Measurements from ENCODE around the gene TMEM255B. TPM values are rescaled to one million over a fixed set of nuclear protein-coding genes. Genes with fewer than 3 reads are reported as not detected.

Gene TMEM255B
- total and polyA plus RNA-seq, 4 experiments from 2014 or later, result 0.07 to 1.00 (median 0.90) TPM; not detected in 1

DNA sequence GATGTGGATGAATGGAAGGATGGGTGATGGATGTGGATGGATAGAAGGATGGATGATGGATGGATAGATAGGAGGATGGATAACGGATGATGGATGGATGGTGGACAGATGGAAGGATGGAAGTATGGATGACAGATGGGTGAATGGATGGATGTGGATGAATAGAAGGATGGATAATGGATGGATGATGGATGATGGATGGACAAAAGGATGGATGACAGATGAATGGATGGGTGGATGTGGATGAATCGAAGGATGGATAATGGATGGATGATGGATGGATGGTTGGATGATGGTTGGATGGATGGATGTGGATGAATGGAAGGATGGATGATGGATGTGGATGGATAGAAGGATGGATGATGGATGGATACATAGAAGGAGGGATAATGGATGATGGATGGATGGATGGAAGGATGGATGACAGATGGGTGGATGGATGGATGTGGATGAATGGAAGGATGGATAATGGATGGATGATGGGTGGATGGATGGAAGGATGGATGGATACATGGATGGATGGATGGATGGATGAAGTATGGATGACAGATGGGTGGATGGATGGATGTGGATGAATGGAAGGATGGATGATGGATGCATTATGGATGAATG lies 39.3 kb downstream of the TMEM255B start:
- Mint-ChIP-seq H3K36me3 (no peaks in the 10 kb centered on the region), H3K27me3 (no peaks in the 10 kb centered on the region), H3K9me3 (no peaks in the 10 kb centered on the region), H3K4me1 (no peaks in the 10 kb centered on the region), H3K27ac (no peak overlapping the region), H3K4me3 (no peak overlapping the region)
- intact Hi-C loops (cut with micrococcal nuclease), result no loop called here
- CTCF ChIA-PET (ENCODE audit: partially characterized antibody), result no interaction called here
- DNase-seq, result no peak
- Histone ChIP-seq H3K4me1 (ENCODE audit: insufficient read depth, low read length) (no peaks in the 10 kb centered on the region), H3K4me3 (ENCODE audit: low read length in 2 of 2) (no peak overlapping the region), H3K36me3 (ENCODE audit: insufficient read depth, low read length) (no peaks in the 10 kb centered on the region), H3K9me3 (ENCODE audit: control insufficient read depth in 1 of 2, low read length in 2 of 2) (no peaks in the 10 kb centered on the region), H3K27me3 (ENCODE audit: insufficient read depth, low read length) (no peaks in the 10 kb centered on the region), H3K27ac (ENCODE audit: low read depth, low read length) (no peak overlapping the region)
- POLR2A ChIA-PET (ENCODE audit: partially characterized antibody), result no interaction called here

DNA sequence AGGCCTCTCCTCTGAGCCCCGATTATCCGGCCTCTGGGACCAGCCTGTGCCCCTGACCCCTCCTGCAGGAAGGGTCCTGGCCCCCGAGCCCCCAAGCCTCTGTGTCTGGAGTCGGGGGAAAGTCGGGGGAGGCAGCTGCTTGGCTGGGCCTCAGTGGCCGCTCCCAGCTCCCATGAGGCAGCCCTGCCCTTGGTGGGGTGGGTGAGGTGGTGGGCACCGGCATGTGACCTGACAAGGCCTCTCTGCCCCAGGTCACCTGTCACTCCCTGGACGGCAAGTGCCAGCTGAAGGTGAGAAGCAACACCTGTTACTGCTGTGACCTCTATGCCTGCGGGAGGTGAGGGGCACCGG lies 41.5 kb downstream of the TMEM255B start:
- POLR2A ChIA-PET (ENCODE audit: partially characterized antibody), result no interaction called here
- CTCF ChIA-PET (ENCODE audit: partially characterized antibody), result no interaction called here
- Mint-ChIP-seq H3K27ac (no peak overlapping the region), H3K4me3 (no peak overlapping the region), H3K36me3 (no peaks in the 10 kb centered on the region), H3K9me3 (no peaks in the 10 kb centered on the region), H3K4me1 (no peaks in the 10 kb centered on the region), H3K27me3 (no peaks in the 10 kb centered on the region)
- intact Hi-C loops (cut with micrococcal nuclease), result no loop called here
- no peaks in the 10 kb centered on the region for H3K9me3 ChIP-seq (ENCODE audit: control insufficient read depth in 1 of 2, low read length in 2 of 2)
- no peaks in the 10 kb centered on the region for H3K36me3 ChIP-seq (ENCODE audit: insufficient read depth, low read length)
- H3K27me3 ChIP-seq (ENCODE audit: insufficient read depth, low read length), result no peaks in the 10 kb centered on the region
- H3K4me1 ChIP-seq (ENCODE audit: insufficient read depth, low read length), result no peaks in the 10 kb centered on the region
- no peak overlapping the region for H3K27ac ChIP-seq (ENCODE audit: low read depth, low read length)
- no peak overlapping the region for H3K4me3 ChIP-seq (ENCODE audit: low read length in 2 of 2)
- peak in 1 of 5 donors; percentile 23 for DNase-seq

DNA sequence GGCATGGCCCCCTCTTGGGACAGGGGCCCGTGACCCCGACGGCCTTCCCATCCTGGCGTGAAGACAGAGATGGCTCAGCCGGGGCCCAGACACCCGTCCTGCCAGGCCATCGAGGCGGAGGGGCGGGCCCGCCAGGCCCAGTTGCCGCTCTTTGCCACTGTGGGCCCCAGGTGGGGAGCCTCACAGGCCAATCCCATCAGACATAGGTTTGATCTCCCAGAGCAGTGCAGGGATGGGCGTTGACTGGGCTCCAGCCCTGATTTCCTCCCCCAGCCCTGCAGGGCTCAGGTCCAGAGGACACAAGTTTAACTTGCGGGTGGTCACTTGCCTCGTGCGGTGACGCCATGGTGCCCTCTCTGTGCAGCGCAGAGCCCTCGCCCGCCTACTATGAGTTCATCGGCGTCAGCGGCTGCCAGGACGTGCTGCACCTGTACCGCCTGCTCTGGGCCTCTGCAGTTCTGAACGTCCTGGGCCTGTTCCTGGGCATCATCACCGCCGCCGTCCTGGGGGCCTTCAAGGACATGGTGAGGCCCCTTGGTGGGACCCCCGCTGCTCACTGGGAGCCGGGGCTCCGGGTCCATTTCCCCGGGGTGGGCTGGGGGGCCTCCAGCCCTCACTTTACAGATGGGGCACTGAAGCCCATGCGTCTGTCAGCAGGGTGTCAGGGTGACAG lies 42.4 kb downstream of the TMEM255B start:
- intact Hi-C loops (cut with micrococcal nuclease), result no loop called here
- CTCF ChIA-PET (ENCODE audit: partially characterized antibody), result no interaction called here
- no peaks in the 10 kb centered on the region for H3K9me3 ChIP-seq (ENCODE audit: control insufficient read depth in 1 of 2, low read length in 2 of 2)

DNA sequence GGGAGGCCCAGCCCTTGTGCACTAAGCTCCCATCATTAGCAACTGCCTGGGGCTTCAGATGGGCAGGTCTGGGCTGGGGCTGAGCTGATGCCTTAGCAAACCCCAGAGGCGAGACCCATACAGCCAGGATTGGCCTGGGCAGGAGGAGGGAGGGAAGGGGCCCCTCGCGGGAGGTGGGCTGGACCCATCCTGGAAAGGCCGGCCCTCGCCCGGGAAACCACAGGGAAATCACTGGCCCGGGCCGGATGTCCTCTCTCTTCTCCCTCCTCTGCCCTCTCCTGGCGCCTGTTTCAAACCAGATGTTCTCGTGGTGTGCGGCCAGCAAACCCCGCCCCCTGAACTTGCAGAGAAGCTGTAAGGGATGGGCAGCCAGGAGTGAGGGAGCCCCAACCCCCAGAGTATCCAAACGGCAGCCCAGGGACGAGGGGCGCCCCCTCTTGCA lies 43.1 kb downstream of the TMEM255B start:
- Mint-ChIP-seq H3K4me3 (no peak overlapping the region), H3K27ac (no peak overlapping the region), H3K27me3 (no peaks in the 10 kb centered on the region), H3K36me3 (no peaks in the 10 kb centered on the region), H3K9me3 (no peaks in the 10 kb centered on the region), H3K4me1 (no peaks in the 10 kb centered on the region)
- no peak for DNase-seq
- H3K36me3 ChIP-seq (ENCODE audit: insufficient read depth, low read length), result no peaks in the 10 kb centered on the region
- H3K27ac ChIP-seq (ENCODE audit: low read depth, low read length), result no peak overlapping the region
- H3K27me3 ChIP-seq (ENCODE audit: insufficient read depth, low read length), result no peaks in the 10 kb centered on the region
- H3K4me1 ChIP-seq (ENCODE audit: insufficient read depth, low read length), result no peaks in the 10 kb centered on the region
- ChIA-PET CTCF (ENCODE audit: partially characterized antibody) (no interaction called here), POLR2A (ENCODE audit: partially characterized antibody) (no interaction called here)
- H3K9me3 ChIP-seq (ENCODE audit: control insufficient read depth in 1 of 2, low read length in 2 of 2), result no peaks in the 10 kb centered on the region
- H3K4me3 ChIP-seq (ENCODE audit: low read length in 2 of 2), result no peak overlapping the region
- intact Hi-C loops (cut with micrococcal nuclease), result no loop called here

More for the DNA sequence above, 42.4 kb downstream of the TMEM255B start:
- Mint-ChIP-seq H3K36me3 (no peaks in the 10 kb centered on the region), H3K4me1 (no peaks in the 10 kb centered on the region), H3K27me3 (no peaks in the 10 kb centered on the region), H3K4me3 (no peak overlapping the region), H3K9me3 (no peaks in the 10 kb centered on the region), H3K27ac (no peak overlapping the region)
- peak in 1 of 5 donors; percentile 21 for DNase-seq
- Histone ChIP-seq H3K27me3 (ENCODE audit: insufficient read depth, low read length) (no peaks in the 10 kb centered on the region), H3K4me3 (ENCODE audit: low read length in 2 of 2) (no peak overlapping the region), H3K4me1 (ENCODE audit: insufficient read depth, low read length) (no peaks in the 10 kb centered on the region), H3K36me3 (ENCODE audit: insufficient read depth, low read length) (no peaks in the 10 kb centered on the region), H3K27ac (ENCODE audit: low read depth, low read length) (no peak overlapping the region)
- POLR2A ChIA-PET (ENCODE audit: partially characterized antibody), result no interaction called here

DNA sequence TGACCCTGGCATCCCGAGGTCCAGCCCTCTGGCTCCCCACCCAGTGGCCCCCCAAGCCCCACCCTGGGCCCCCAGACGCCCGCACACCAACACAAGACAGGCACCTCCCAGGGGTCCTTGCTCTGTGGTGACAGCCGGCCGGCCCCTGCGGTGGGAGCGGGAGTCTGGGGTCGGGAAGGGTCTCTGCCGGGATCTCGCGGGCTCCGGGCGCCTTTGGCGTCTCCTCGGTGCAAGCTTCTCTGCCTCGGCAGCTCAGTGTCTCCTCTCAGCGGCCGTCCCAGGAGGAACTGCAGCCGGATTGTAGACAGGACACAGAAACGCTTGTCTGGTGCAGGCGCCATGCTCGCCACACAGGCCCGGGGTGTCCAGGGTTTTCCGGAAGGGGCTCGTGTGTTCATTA lies 43.7 kb downstream of the TMEM255B start:
- intact Hi-C loops (cut with micrococcal nuclease), result no loop called here
- Mint-ChIP-seq H3K4me3 (no peak overlapping the region), H3K27me3 (no peaks in the 10 kb centered on the region), H3K4me1 (no peaks in the 10 kb centered on the region), H3K27ac (no peak overlapping the region), H3K36me3 (no peaks in the 10 kb centered on the region), H3K9me3 (peaks cover 0 to under 1% (median 0%) of the 10 kb centered on the region in 8 donors)
- Histone ChIP-seq H3K4me3 (ENCODE audit: low read length in 2 of 2) (no peak overlapping the region), H3K9me3 (ENCODE audit: control insufficient read depth in 1 of 2, low read length in 2 of 2) (peaks cover 0 to under 1% of the 10 kb centered on the region in 2 donors), H3K36me3 (ENCODE audit: insufficient read depth, low read length) (no peaks in the 10 kb centered on the region), H3K4me1 (ENCODE audit: insufficient read depth, low read length) (no peaks in the 10 kb centered on the region), H3K27me3 (ENCODE audit: insufficient read depth, low read length) (no peaks in the 10 kb centered on the region), H3K27ac (ENCODE audit: low read depth, low read length) (no peak overlapping the region)
- no peak for DNase-seq
- ChIA-PET POLR2A (ENCODE audit: partially characterized antibody) (no interaction called here), CTCF (ENCODE audit: partially characterized antibody) (no interaction called here)

DNA sequence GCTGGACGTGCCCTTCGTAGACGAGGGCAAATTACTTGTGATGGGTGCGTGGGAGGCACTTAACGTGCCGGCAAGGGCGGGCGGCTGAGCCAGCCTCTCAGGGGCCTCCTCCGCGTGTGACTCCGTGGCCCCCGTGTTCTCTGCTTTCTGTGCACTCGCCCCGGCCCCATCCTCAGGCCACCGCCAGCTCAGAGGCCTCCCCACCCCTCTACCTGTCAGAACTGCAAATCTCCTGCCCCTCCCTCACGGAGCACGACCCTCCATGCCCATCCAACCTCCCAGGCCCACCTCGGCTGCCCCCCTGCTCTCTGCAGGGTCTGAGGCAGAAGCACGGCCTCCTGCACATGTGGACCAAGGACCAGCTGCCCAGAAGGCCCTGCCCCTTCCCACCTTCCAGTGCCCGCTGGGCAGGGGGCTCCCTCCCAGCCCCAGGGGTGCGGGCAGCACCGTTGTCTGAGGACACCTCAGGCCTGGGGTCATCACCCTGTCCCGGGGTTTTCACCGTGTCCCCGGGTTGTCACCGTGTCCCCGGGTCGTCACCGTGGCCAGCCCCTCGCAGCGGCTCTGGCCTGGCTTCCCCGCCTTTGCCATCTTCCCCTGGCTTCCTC lies 44.5 kb downstream of the TMEM255B start:
- Histone ChIP-seq H3K27me3 (ENCODE audit: insufficient read depth, low read length) (no peaks in the 10 kb centered on the region), H3K4me3 (ENCODE audit: low read length in 2 of 2) (no peak overlapping the region), H3K9me3 (ENCODE audit: control insufficient read depth in 1 of 2, low read length in 2 of 2) (peaks cover 0 to 6% of the 10 kb centered on the region in 2 donors), H3K27ac (ENCODE audit: low read depth, low read length) (no peak overlapping the region), H3K4me1 (ENCODE audit: insufficient read depth, low read length) (no peaks in the 10 kb centered on the region), H3K36me3 (ENCODE audit: insufficient read depth, low read length) (no peaks in the 10 kb centered on the region)
- POLR2A ChIA-PET (ENCODE audit: partially characterized antibody), result no interaction called here
- Mint-ChIP-seq H3K4me3 (no peak overlapping the region), H3K27me3 (no peaks in the 10 kb centered on the region), H3K4me1 (no peaks in the 10 kb centered on the region), H3K27ac (no peak overlapping the region), H3K36me3 (no peaks in the 10 kb centered on the region), H3K9me3 (peaks cover 0 to 7% (median 3%) of the 10 kb centered on the region in 8 donors)
- CTCF ChIA-PET (ENCODE audit: partially characterized antibody), result no interaction called here
- intact Hi-C loops (cut with micrococcal nuclease), result no loop called here
- no peak for DNase-seq

DNA sequence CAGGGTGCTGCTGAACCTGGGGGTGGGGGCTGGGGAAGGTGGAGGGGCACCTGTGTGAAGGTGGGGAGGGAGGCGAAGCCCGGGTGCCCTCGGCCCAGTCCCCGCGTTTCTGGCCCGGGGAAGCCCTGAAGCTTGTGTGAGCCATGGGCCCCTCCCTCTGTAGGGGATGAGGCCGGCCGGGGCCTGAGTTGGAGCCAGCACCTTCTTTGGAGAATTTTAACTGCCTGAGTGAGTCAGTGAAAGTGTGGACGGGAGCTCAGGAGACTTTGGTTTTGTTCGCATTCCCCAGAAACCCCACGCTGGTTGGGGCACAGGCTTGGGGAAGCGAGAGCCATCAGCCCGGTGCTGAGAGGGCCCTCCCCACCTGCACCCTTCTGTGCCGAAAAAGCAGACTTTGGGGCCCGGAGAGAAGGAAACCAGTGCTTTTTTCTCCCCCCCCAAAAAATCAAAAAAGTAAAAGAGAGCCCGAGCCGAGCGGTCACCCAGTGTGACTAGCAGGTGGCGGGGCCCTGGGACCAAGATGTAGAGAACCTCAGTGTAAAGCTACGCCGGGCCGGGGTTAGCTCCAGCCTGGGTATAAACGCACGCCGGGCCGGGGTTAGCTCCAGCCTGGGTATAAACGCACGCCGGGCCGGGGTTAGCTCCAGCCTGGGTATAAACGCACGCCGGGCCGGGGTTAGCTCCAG lies 45.1 kb downstream of the TMEM255B start:
- no peak overlapping the region for H3K27ac Mint-ChIP-seq
- Histone ChIP-seq H3K9me3 (ENCODE audit: control insufficient read depth in 1 of 2, low read length in 2 of 2) (peaks cover 0 to 6% of the 10 kb centered on the region in 2 donors), H3K27me3 (ENCODE audit: insufficient read depth, low read length) (no peaks in the 10 kb centered on the region), H3K27ac (ENCODE audit: low read depth, low read length) (no peak overlapping the region), H3K4me3 (ENCODE audit: low read length in 2 of 2) (no peak overlapping the region), H3K4me1 (ENCODE audit: insufficient read depth, low read length) (no peaks in the 10 kb centered on the region), H3K36me3 (ENCODE audit: insufficient read depth, low read length) (no peaks in the 10 kb centered on the region)
- no peak overlapping the region for H3K4me3 Mint-ChIP-seq
- intact Hi-C loops (cut with micrococcal nuclease), result no loop called here
- DNase-seq, result no peak
- H3K27me3 Mint-ChIP-seq, result no peaks in the 10 kb centered on the region
- peaks cover 0 to 11% (median 6%) of the 10 kb centered on the region in 8 donors for H3K9me3 Mint-ChIP-seq
- ChIA-PET CTCF (ENCODE audit: partially characterized antibody) (no interaction called here), POLR2A (ENCODE audit: partially characterized antibody) (no interaction called here)
- H3K4me1 Mint-ChIP-seq, result no peaks in the 10 kb centered on the region
- no peaks in the 10 kb centered on the region for H3K36me3 Mint-ChIP-seq

All from CD4-positive, alpha-beta memory T cell (primary cell).